Mesothelial cell of epicardium (in vitro differentiated cells): ENCODE results near the gene CHD6. TPM values are rescaled to one million over a fixed set of nuclear protein-coding genes. Genes with fewer than 3 reads are reported as not detected.

ENCODE experiments used
- DNase-seq, 2 experiments: peaks; one replicate each; pipeline ENCODE4 v3.0.0; 2021; ENCODE audit warnings: low spot score in 2 of 2; ENCODE audit not compliant: unreplicated experiment in 2 of 2
- H3K27ac Mint-ChIP-seq: 2 replicates; pipeline ENCODE4 v1.8.0; 2021; ENCODE audit warnings: mixed read lengths
- H3K27me3 Mint-ChIP-seq: 2 replicates; pipeline ENCODE4 v1.8.0; 2021; ENCODE audit warnings: low read depth, mixed read lengths
- H3K36me3 Mint-ChIP-seq: 2 replicates; pipeline ENCODE4 v1.8.0; 2021; ENCODE audit warnings: mixed read lengths
- H3K4me1 Mint-ChIP-seq: 2 replicates; pipeline ENCODE4 v1.8.0; 2021; ENCODE audit warnings: mixed read lengths
- H3K4me3 Mint-ChIP-seq: 2 replicates; pipeline ENCODE4 v1.8.0; 2021; ENCODE audit warnings: mild to moderate bottlenecking, moderate library complexity, mixed read lengths
- H3K9me3 Mint-ChIP-seq: 2 replicates; pipeline ENCODE4 v1.8.0; 2021; ENCODE audit warnings: mixed read lengths
- total RNA-seq: library from RNA; stranded (reverse); gene quantifications from 3 replicates; pipeline ENCODE4 v1.2.1, GENCODE V29; 2021
- TF ChIP-seq, protein P1 (sequence below): fragments of 200-600 bp; sonication (generic); IDR thresholded peaks from one replicate; pipeline ENCODE4 v1.5.0; 2021; ENCODE audit warnings: antibody characterized with exemption; ENCODE audit not compliant: unreplicated experiment

CHD6 gene
- total RNA-seq, 1 donor from 2014 or later, result 107 TPM

- Mint-ChIP-seq H3K36me3 (peaks cover 68% of the 10 kb centered on the region), H3K27me3 (no peaks in the 10 kb centered on the region), H3K9me3 (peaks cover 18% of the 10 kb centered on the region), H3K27ac (no peak overlapping the region), H3K4me1 (no peaks in the 10 kb centered on the region), H3K4me3 (no peak overlapping the region)
- no peak for DNase-seq
- TF ChIP-seq, protein P1, sequence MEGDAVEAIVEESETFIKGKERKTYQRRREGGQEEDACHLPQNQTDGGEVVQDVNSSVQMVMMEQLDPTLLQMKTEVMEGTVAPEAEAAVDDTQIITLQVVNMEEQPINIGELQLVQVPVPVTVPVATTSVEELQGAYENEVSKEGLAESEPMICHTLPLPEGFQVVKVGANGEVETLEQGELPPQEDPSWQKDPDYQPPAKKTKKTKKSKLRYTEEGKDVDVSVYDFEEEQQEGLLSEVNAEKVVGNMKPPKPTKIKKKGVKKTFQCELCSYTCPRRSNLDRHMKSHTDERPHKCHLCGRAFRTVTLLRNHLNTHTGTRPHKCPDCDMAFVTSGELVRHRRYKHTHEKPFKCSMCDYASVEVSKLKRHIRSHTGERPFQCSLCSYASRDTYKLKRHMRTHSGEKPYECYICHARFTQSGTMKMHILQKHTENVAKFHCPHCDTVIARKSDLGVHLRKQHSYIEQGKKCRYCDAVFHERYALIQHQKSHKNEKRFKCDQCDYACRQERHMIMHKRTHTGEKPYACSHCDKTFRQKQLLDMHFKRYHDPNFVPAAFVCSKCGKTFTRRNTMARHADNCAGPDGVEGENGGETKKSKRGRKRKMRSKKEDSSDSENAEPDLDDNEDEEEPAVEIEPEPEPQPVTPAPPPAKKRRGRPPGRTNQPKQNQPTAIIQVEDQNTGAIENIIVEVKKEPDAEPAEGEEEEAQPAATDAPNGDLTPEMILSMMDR, result no peak
These were observed 185.4 kb downstream of the CHD6 start for GRCh38 chr20:41432746-41433145.

DNA sequence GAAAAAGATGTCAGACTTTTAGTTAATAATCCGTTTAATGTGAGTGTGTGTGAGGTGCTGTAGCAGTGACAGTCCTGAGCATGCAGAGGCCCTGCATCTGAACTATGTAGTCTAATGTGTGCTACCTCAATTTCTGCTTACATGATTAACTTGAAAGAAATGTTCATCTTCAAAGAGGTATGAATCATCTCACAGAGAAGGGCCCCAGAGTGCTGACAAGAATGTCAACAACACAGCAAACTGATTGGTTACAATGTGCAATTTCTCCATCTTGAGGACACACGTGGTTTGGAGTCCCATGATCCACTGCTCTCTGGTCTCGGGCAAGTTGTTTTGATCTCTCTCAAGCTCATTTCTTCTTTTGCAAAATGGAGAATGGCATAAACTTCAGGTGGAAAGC is 189.9 kb downstream of the CHD6 start:
- TF ChIP-seq, protein P1, result no peak
- DNase-seq, result no peak
- no peaks in the 10 kb centered on the region for H3K4me1 Mint-ChIP-seq
- H3K4me3 Mint-ChIP-seq, result no peak overlapping the region
- H3K9me3 Mint-ChIP-seq, result peaks cover under 1% of the 10 kb centered on the region
- no peak overlapping the region for H3K27ac Mint-ChIP-seq
- H3K27me3 Mint-ChIP-seq, result no peaks in the 10 kb centered on the region
- peaks cover 46% of the 10 kb centered on the region for H3K36me3 Mint-ChIP-seq

DNA sequence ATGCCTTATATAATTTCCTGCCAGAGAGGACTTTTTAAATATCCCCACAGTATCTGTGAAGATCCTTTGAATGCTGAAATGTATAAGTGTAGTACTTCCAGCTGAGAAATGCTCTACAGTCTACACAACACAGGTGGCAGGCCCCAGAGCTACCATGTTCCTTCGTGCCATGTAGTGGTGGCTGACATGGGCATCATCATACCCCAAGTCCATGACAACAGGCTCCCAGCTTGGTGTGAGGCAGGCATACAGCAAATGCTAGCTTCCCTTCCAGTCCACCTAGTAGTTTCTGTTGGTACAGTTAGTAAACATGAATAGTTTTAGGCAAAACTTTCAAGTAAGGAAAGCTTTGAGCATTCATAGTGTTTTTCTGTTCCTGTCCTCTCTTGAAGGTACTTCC is 190.3 kb downstream of the CHD6 start:
- Mint-ChIP-seq H3K9me3 (no peaks in the 10 kb centered on the region), H3K27me3 (no peaks in the 10 kb centered on the region), H3K27ac (no peak overlapping the region), H3K4me3 (no peak overlapping the region), H3K36me3 (peaks cover 46% of the 10 kb centered on the region), H3K4me1 (no peaks in the 10 kb centered on the region)
- no peak for DNase-seq
- TF ChIP-seq, protein P1, result no peak

- Mint-ChIP-seq H3K27me3 (no peaks in the 10 kb centered on the region), H3K4me1 (no peaks in the 10 kb centered on the region), H3K4me3 (no peak overlapping the region), H3K9me3 (no peaks in the 10 kb centered on the region), H3K36me3 (peaks cover 48% of the 10 kb centered on the region), H3K27ac (no peak overlapping the region)
- no peak for DNase-seq
- TF ChIP-seq, protein P1, result no peak
These were observed 191.2 kb downstream of the CHD6 start for GRCh38 chr20:41426976-41427375.

DNA sequence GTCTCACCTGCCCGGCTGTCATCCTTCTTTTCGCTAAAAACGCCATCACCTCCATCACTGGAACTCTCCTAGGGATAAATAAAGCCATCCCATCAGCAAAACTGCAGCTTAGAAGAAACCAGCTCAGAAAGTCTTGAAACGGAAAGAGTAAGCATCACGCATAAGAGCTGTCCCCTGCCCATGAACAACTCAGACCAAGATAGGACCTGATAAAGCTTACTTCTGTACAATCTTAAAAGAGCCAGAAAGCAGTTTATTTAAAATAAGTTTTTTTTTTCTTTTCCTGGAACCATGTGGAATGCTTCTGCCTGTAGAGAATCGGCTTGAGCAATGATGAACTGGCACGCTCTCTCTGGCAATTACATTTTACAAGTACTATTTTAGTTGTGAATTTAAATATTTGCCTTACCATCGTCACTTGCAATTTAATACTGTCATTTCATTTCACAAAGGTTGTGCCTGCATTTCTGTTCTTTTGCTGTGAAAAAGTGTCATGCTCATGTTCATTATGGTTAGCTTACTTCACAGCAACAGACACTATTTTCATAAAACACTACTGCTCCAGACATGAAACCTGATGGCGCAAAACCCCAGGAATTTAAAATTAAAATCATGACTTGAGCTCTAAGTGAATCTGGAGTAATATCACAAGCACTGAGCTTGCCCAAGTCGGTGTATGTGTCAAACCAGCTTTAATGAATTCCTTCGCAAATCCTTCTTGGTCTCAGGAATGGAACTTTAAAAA is 191.9 kb downstream of the CHD6 start:
- Mint-ChIP-seq H3K27me3 (no peaks in the 10 kb centered on the region), H3K36me3 (peaks cover 55% of the 10 kb centered on the region), H3K9me3 (no peaks in the 10 kb centered on the region), H3K4me1 (no peaks in the 10 kb centered on the region), H3K27ac (no peak overlapping the region), H3K4me3 (no peak overlapping the region)
- no peak for DNase-seq
- TF ChIP-seq, protein P1, result no peak
